H1 (cell line): ENCODE measurements around the gene IL31RA. TPM values are rescaled to one million over a fixed set of nuclear protein-coding genes. Genes with fewer than 3 reads are reported as not detected.

Source experiments
- CTCF ChIA-PET: fragments of 300-600 bp; sonication (Branson Sonifier 250); formaldehyde crosslinking; loops from one replicate; lab custom pipeline; 2021; ENCODE audit not compliant: partially characterized antibody; lab: Charles Lee
- POLR2A ChIA-PET: fragments of 300-600 bp; sonication (Branson Sonifier 250); formaldehyde crosslinking; loops from one replicate; lab custom pipeline; 2021; ENCODE audit warnings: inconsistent platforms; ENCODE audit not compliant: partially characterized antibody; lab: Charles Lee
- DNase-seq, 2 experiments: peaks; one replicate each; pipeline versions ENCODE4 v3.0.0 to v3.0.0-alpha.2; 2010 to 2022; ENCODE audit warnings: low spot score in 2 of 2, low read depth in 1 of 2, mixed read lengths in 1 of 2
- FAIRE-seq: peaks from 2 replicates; lab custom pipeline; 2011; peaks lifted over from hg19 to GRCh38; lab: Jason Lieb, UNC
- H2AFZ ChIP-seq: 2 replicates; pipeline ENCODE4 v1.8.1; 2012; ENCODE audit warnings: low read length, inconsistent platforms
- H2AK5ac ChIP-seq: 2 replicates; pipeline ENCODE4 v1.6.1; 2013; ENCODE audit warnings: low read depth, low read length
- H2BK120ac ChIP-seq: replicated peaks from 2 replicates; pipeline ENCODE3; 2013; ENCODE audit warnings: low read depth, low read length, inconsistent platforms
- H2BK12ac ChIP-seq: 2 replicates; pipeline ENCODE4 v1.6.1; 2013; ENCODE audit warnings: low read depth, low read length
- H2BK15ac ChIP-seq: 2 replicates; pipeline ENCODE4 v1.6.1; 2013; ENCODE audit warnings: low read length
- H2BK20ac ChIP-seq: 2 replicates; pipeline ENCODE4 v1.6.1; 2013; ENCODE audit warnings: low read length
- H2BK5ac ChIP-seq: 2 replicates; pipeline ENCODE4 v1.6.1; 2013; ENCODE audit warnings: low read depth, low read length
- H3K14ac ChIP-seq: 2 replicates; pipeline ENCODE4 v1.6.1; 2013; ENCODE audit warnings: inconsistent platforms; ENCODE audit not compliant: insufficient read length
- H3K18ac ChIP-seq: 2 replicates; pipeline ENCODE4 v1.6.1; 2013; ENCODE audit warnings: low read length; ENCODE audit errors: extremely low read depth
- H3K23ac ChIP-seq: 2 replicates; pipeline ENCODE4 v1.6.1; 2013; ENCODE audit warnings: inconsistent platforms; ENCODE audit not compliant: insufficient read length
- H3K23me2 ChIP-seq: 2 replicates; pipeline ENCODE4 v1.6.1; 2013; ENCODE audit warnings: low read depth, low read length
- H3K27ac ChIP-seq: 2 replicates; pipeline ENCODE4 v1.6.1; 2011; ENCODE audit warnings: low read depth, low read length, inconsistent platforms
- H3K27me3 ChIP-seq, 4 experiments: replicated peaks in 1 of 4; 1 replicate in 1 of 4; 2 replicates in 3 of 4; pipeline versions ENCODE4 v1.6.1 to v1.8.1; 2011 to 2013; ENCODE audit warnings: low read length in 3 of 4, mild to moderate bottlenecking in 3 of 4, inconsistent platforms in 2 of 4, mixed read lengths in 2 of 4, moderate library complexity in 1 of 4; ENCODE audit not compliant: control insufficient read depth in 3 of 4, insufficient read depth in 3 of 4; ENCODE audit errors: extremely low read depth in 1 of 4
- H3K36me3 ChIP-seq, 4 experiments: 2 replicates each; pipeline versions ENCODE4 v1.6.1 to v1.8.1; 2011 to 2013; ENCODE audit warnings: mild to moderate bottlenecking in 4 of 4, low read length in 3 of 4, moderate library complexity in 2 of 4, control low read depth in 1 of 4, inconsistent platforms in 1 of 4; ENCODE audit not compliant: insufficient read depth in 4 of 4, control insufficient read depth in 2 of 4
- H3K4ac ChIP-seq: replicated peaks from 2 replicates; pipeline ENCODE3; 2013; ENCODE audit warnings: low read length, low read depth, mixed read lengths, inconsistent platforms; ENCODE audit not compliant: insufficient read length
- H3K4me1 ChIP-seq, 4 experiments: replicated peaks in 1 of 4; 1 replicate in 1 of 4; 2 replicates in 3 of 4; pipeline versions ENCODE4 v1.6.1 to v1.8.1; 2011 to 2013; ENCODE audit warnings: low read length in 3 of 4, inconsistent platforms in 2 of 4, mixed read lengths in 1 of 4; ENCODE audit not compliant: insufficient read depth in 4 of 4, control insufficient read depth in 3 of 4
- H3K4me2 ChIP-seq, 2 experiments: 2 replicates each; pipeline versions ENCODE4 v1.6.1 to v1.8.1; 2011 to 2013; ENCODE audit warnings: low read depth in 2 of 2, low read length in 2 of 2, control low read depth in 1 of 2, inconsistent platforms in 1 of 2, mild to moderate bottlenecking in 1 of 2; ENCODE audit not compliant: insufficient read depth in 1 of 2
- H3K4me3 ChIP-seq, 4 experiments: fragments of 200-600, 300-600 bp in 1 of 4; sonication (generic), shearing (Covaris generic), sonication (Bioruptor Twin) in 1 of 4; 2 replicates each; pipeline versions ENCODE4 v1.5.1 to v1.8.1; 2011 to 2016; ENCODE audit warnings: low read length in 4 of 4, low read depth in 3 of 4, control low read depth in 2 of 4, inconsistent platforms in 2 of 4, mild to moderate bottlenecking in 2 of 4, mixed read lengths in 1 of 4, moderate library complexity in 1 of 4; ENCODE audit not compliant: insufficient read depth in 2 of 4; ENCODE audit errors: extremely low read depth in 1 of 4
- H3K56ac ChIP-seq: replicated peaks from 2 replicates; pipeline ENCODE3; 2013; ENCODE audit warnings: low read depth, mild to moderate bottlenecking, mixed read lengths, low read length, inconsistent platforms; ENCODE audit not compliant: insufficient read length
- H3K79me1 ChIP-seq: 2 replicates; pipeline ENCODE4 v1.6.1; 2013; ENCODE audit warnings: low read depth, low read length, control low read depth
- H3K79me2 ChIP-seq, 2 experiments: 2 replicates each; pipeline versions ENCODE4 v1.6.1 to v1.8.1; 2012 to 2013; ENCODE audit warnings: low read length in 2 of 2, mild to moderate bottlenecking in 2 of 2, inconsistent platforms in 1 of 2; ENCODE audit not compliant: insufficient read depth in 2 of 2, control insufficient read depth in 1 of 2
- H3K9ac ChIP-seq, 4 experiments: replicated peaks in 1 of 4; 1 replicate in 1 of 4; 2 replicates in 3 of 4; pipeline versions ENCODE4 v1.6.1 to v1.8.1; 2011 to 2013; ENCODE audit warnings: low read depth in 3 of 4, low read length in 3 of 4, control low read depth in 2 of 4, mild to moderate bottlenecking in 2 of 4, moderate library complexity in 2 of 4, inconsistent platforms in 1 of 4; ENCODE audit errors: extremely low read depth in 1 of 4
- H3K9me3 ChIP-seq, 2 experiments: 2 replicates each; pipeline versions ENCODE4 v1.6.1 to v1.8.1; 2012 to 2013; ENCODE audit warnings: mild to moderate bottlenecking in 2 of 2, moderate library complexity in 2 of 2, control low read depth in 1 of 2, inconsistent platforms in 1 of 2, low read depth in 1 of 2, low read length in 1 of 2, mixed read lengths in 1 of 2; ENCODE audit not compliant: insufficient read depth in 2 of 2
- H4K20me1 ChIP-seq, 2 experiments: replicated peaks in 1 of 2; 2 replicates each; pipeline versions ENCODE3 to v1.8.1; 2011 to 2013; ENCODE audit warnings: inconsistent platforms in 2 of 2, low read length in 2 of 2, mild to moderate bottlenecking in 1 of 2; ENCODE audit not compliant: insufficient read depth in 2 of 2, control insufficient read depth in 1 of 2
- H4K5ac ChIP-seq: 2 replicates; pipeline ENCODE4 v1.6.1; 2013; ENCODE audit warnings: low read length, low read depth, mixed read lengths, inconsistent platforms; ENCODE audit not compliant: insufficient read length
- H4K8ac ChIP-seq: 2 replicates; pipeline ENCODE4 v1.8.0; 2013; ENCODE audit warnings: mild to moderate bottlenecking, moderate library complexity, low read length, inconsistent platforms; ENCODE audit not compliant: insufficient read depth; ENCODE audit errors: extremely low read depth
- H4K91ac ChIP-seq: replicated peaks from 2 replicates; pipeline ENCODE3; 2013; ENCODE audit warnings: low read length, mixed read lengths, inconsistent platforms; ENCODE audit not compliant: insufficient read length
- BRCA1 ChIP-seq: IDR thresholded peaks from 2 replicates; pipeline ENCODE4 v1.6.1; 2012; ENCODE audit warnings: low read depth, low read length, improper control_type of control experiment
- CHD1 ChIP-seq: IDR thresholded peaks from 2 replicates; pipeline ENCODE4 v1.6.1; 2012; ENCODE audit warnings: low read depth, low read length, improper control_type of control experiment
- CTBP2 ChIP-seq: IDR thresholded peaks from 2 replicates; pipeline ENCODE4 v1.7.0; 2011; ENCODE audit warnings: borderline replicate concordance, mild to moderate bottlenecking, moderate library complexity, mixed read lengths, low read length; ENCODE audit not compliant: insufficient read depth, insufficient read length
- EP300 ChIP-seq, 2 experiments: IDR thresholded peaks; 1 replicate in 1 of 2; 2 replicates in 1 of 2; pipeline ENCODE4 v1.6.1; 2011 to 2012; ENCODE audit warnings: low read depth in 2 of 2, low read length in 2 of 2, mild to moderate bottlenecking in 2 of 2, borderline replicate concordance in 1 of 2, inconsistent platforms in 1 of 2, moderate library complexity in 1 of 2
- GABPA ChIP-seq: IDR thresholded peaks from 2 replicates; pipeline ENCODE4 v1.6.1; 2011; ENCODE audit warnings: mild to moderate bottlenecking, low read length, moderate library complexity, borderline replicate concordance; ENCODE audit not compliant: insufficient read depth
- KDM4A ChIP-seq: IDR thresholded peaks from one replicate; pipeline ENCODE4 v1.7.1; 2012; ENCODE audit warnings: low read depth, mild to moderate bottlenecking, moderate library complexity, low read length, inconsistent platforms; ENCODE audit not compliant: severe bottlenecking
- NANOG ChIP-seq: IDR thresholded peaks from 2 replicates; pipeline ENCODE4 v1.6.1; 2011; ENCODE audit warnings: low read length, low read depth, mild to moderate bottlenecking, inconsistent platforms; ENCODE audit not compliant: insufficient read depth, poor library complexity, severe bottlenecking
- RAD21 ChIP-seq, 2 experiments: IDR thresholded peaks in 1 of 2; conservative IDR thresholded peaks in 1 of 2; 2 replicates each; pipeline ENCODE4 v1.6.1; 2011; ENCODE audit warnings: low read depth in 2 of 2, low read length in 2 of 2, improper control_type of control experiment in 1 of 2, inconsistent platforms in 1 of 2, mild to moderate bottlenecking in 1 of 2, moderate library complexity in 1 of 2
- RXRA ChIP-seq: IDR thresholded peaks from 2 replicates; pipeline ENCODE4 v1.6.1; 2011; ENCODE audit warnings: low read depth, mild to moderate bottlenecking, low read length, moderate library complexity; ENCODE audit not compliant: insufficient read depth
- SIRT6 ChIP-seq: IDR thresholded peaks from one replicate; pipeline ENCODE4 v1.7.1; 2012; ENCODE audit warnings: low read length, inconsistent platforms
- SRF ChIP-seq: IDR thresholded peaks from 2 replicates; pipeline ENCODE4 v1.6.1; 2011; ENCODE audit warnings: mild to moderate bottlenecking, low read depth, low read length, moderate library complexity
- TAF1 ChIP-seq: IDR thresholded peaks from 2 replicates; pipeline ENCODE4 v1.6.1; 2011; ENCODE audit warnings: mild to moderate bottlenecking, low read depth, low read length
- TCF12 ChIP-seq: IDR thresholded peaks from 2 replicates; pipeline ENCODE4 v1.6.1; 2011; ENCODE audit warnings: low read depth, mild to moderate bottlenecking, low read length
- TEAD4 ChIP-seq: IDR thresholded peaks from 2 replicates; pipeline ENCODE4 v1.6.1; 2012; ENCODE audit warnings: low read depth, low read length, inconsistent platforms, mixed read lengths
- YY1 ChIP-seq: IDR thresholded peaks from 2 replicates; pipeline ENCODE4 v1.6.1; 2011; ENCODE audit warnings: low read depth, mild to moderate bottlenecking, low read length
- WGBS, 2 experiments: shearing (Covaris generic) in 1 of 2; methylation state at CpG; one replicate each; pipeline versions ENCODE4 v1.1.6 to v1.1.7; 2013 to 2015; ENCODE audit warnings: low lambda C conversion rate in 2 of 2, mixed read lengths in 2 of 2, inconsistent platforms in 1 of 2, low coverage in 1 of 2, missing lambda C conversion rate in 1 of 2; ENCODE audit not compliant: insufficient replicate concordance in 2 of 2, insufficient coverage in 1 of 2, insufficient read length in 1 of 2; ENCODE audit errors: extremely low coverage in 1 of 2, missing lambda C conversion rate in 1 of 2; 5-methylcytosine and 5-hydroxymethylcytosine counted together
- polyA plus RNA-seq, 7 experiments: library from polyadenylated mRNA; depleted of rRNA in 3 of 7; stranded (reverse) in 5 of 7; unstranded in 2 of 7; fragments of >200 nt in 5 of 7; fragments of 200-250 nt in 2 of 7; gene quantifications; 1 replicate in 5 of 7; 2 replicates in 1 of 7; 4 replicates in 1 of 7; pipeline versions ENCODE4 v1.2.1 to v1.2.3, GENCODE V29; 2011 to 2013; ENCODE audit warnings: missing spikeins in 2 of 7, mixed read lengths in 2 of 7
- total RNA-seq: library from RNA; stranded (reverse); fragmentation: NEBNext Ultra II Directional; extraction: Animal tissue kit (Norgen Biotek cat#: 25700); gene quantifications from 2 replicates; pipeline ENCODE4 v1.2.1, GENCODE V29; 2021

The IL31RA gene
- total and polyA plus RNA-seq, 2 of the 8 experiments (the other 6 are each of a cell fraction or from before 2014, with no cell fraction given): not detected

DNA sequence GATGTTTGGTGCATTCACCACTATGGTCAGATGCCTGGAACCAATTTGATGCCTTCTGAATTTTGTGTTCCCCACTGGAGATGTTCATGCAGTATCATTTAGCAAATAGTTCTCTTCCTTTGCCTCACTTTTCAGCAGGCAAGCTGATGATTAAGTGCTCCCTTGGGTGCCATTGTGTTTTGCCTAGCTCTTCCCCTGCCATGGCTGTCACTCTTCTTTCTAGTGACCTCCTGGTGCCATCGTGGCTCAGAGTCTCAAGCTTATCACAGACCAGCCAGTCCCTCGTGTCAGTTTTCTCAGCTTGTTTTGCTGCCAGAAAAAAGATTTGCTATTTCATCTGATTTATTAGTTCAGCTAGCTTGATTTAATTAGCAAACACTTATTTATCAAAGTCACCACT is 41.3 kb downstream of the IL31RA start:
- no peak overlapping the region for H2BK20ac ChIP-seq
- H2BK5ac ChIP-seq: no peak overlapping the region
- no peak overlapping the region for H3K56ac ChIP-seq
- H3K79me1 ChIP-seq: no peaks in the 10 kb centered on the region
- no peak overlapping the region for H2BK15ac ChIP-seq
- H2BK120ac ChIP-seq: no peak overlapping the region
- no peak overlapping the region for H4K5ac ChIP-seq
- no peaks in the 10 kb centered on the region for H4K20me1 ChIP-seq
- H3K23ac ChIP-seq: no peak overlapping the region
- no peak for FAIRE-seq
- H3K79me2 ChIP-seq: no peaks in the 10 kb centered on the region
- H3K4me1 ChIP-seq: no peaks in the 10 kb centered on the region
- H3K4me3 ChIP-seq: no peak overlapping the region
- ChIA-PET CTCF (no interaction called here), POLR2A (no interaction called here)
- no peak overlapping the region for H2BK12ac ChIP-seq
- no peak overlapping the region for H2AFZ ChIP-seq
- H2AK5ac ChIP-seq: no peak overlapping the region
- 83% methylated on average over 2 of the region's 2 CpGs; no CpG with 5 or more reads in 1 of the 2 experiments for WGBS, 2 experiments
- no peaks in the 10 kb centered on the region for H3K36me3 ChIP-seq
- H3K14ac ChIP-seq: no peak overlapping the region
- no peak overlapping the region for H3K18ac ChIP-seq
- H3K23me2 ChIP-seq: no peaks in the 10 kb centered on the region
- no peak overlapping the region for H3K4ac ChIP-seq
- DNase-seq: no peak
- no peaks in the 10 kb centered on the region for H3K9me3 ChIP-seq
- no peak overlapping the region for H4K91ac ChIP-seq
- H4K8ac ChIP-seq: no peak overlapping the region
- H3K27ac ChIP-seq: no peak overlapping the region
- H3K4me2 ChIP-seq: no peak overlapping the region
- no peaks in the 10 kb centered on the region for H3K27me3 ChIP-seq
- H3K9ac ChIP-seq: no peak overlapping the region
- TF ChIP-seq RAD21 (IDR thresholded peaks at IDR 0.05 in 1 of 2, conservative IDR thresholded peaks at IDR 0.05 in 1 of 2; ENCODE audit: low read depth in 2 of 2, low read length in 2 of 2): no peak
- no peak for TF ChIP-seq TEAD4
- no peak for TF ChIP-seq SIRT6
- TF ChIP-seq KDM4A: no peak
- no peak for TF ChIP-seq TCF12
- no peak for TF ChIP-seq EP300 (IDR thresholded peaks at IDR 0.05; ENCODE audit: borderline replicate concordance in 1 of 2, low read depth in 2 of 2, low read length in 2 of 2)
- no peak for TF ChIP-seq CTBP2
- no peak for TF ChIP-seq NANOG
- TF ChIP-seq TAF1: no peak
- TF ChIP-seq GABPA: no peak
- TF ChIP-seq BRCA1: no peak
- no peak for TF ChIP-seq RXRA
- TF ChIP-seq CHD1: no peak
- TF ChIP-seq YY1: no peak
- no peak for TF ChIP-seq SRF
